Type B pancreatic cell (in vitro differentiated cells): Measurements from ENCODE around the gene ZNF750. TPM values are rescaled to one million over a fixed set of nuclear protein-coding genes. Genes with fewer than 3 reads are reported as not detected.
A peak's percentile ranks its signal among the peaks of the same experiment; 100 is the strongest.

Experiments
- DNase-seq: peaks from one replicate; pipeline ENCODE4 v3.0.0; 2021; ENCODE audit warnings: mixed read lengths; ENCODE audit not compliant: unreplicated experiment; ENCODE audit errors: extremely low spot score
- H3K27ac Mint-ChIP-seq: 2 replicates; pipeline ENCODE4 v1.8.0; 2021; ENCODE audit warnings: mild to moderate bottlenecking, mixed read lengths
- H3K27me3 Mint-ChIP-seq: 2 replicates; pipeline ENCODE4 v1.8.0; 2021; ENCODE audit warnings: mixed read lengths
- H3K36me3 Mint-ChIP-seq: 2 replicates; pipeline ENCODE4 v1.8.0; 2021; ENCODE audit warnings: mixed read lengths
- H3K4me1 Mint-ChIP-seq: one replicate; pipeline ENCODE4 v1.8.0; 2021; ENCODE audit warnings: mixed read lengths; ENCODE audit not compliant: unreplicated experiment
- H3K4me3 Mint-ChIP-seq: 2 replicates; pipeline ENCODE4 v1.8.0; 2021; ENCODE audit warnings: mild to moderate bottlenecking, mixed read lengths
- H3K9me3 Mint-ChIP-seq: 2 replicates; pipeline ENCODE4 v1.8.0; 2021; ENCODE audit warnings: mixed read lengths
- CTCF ChIP-seq: fragments of 200-600 bp; sonication (generic); conservative IDR thresholded peaks from 2 replicates; pipeline ENCODE4 v1.5.0; 2021; ENCODE audit warnings: antibody characterized with exemption, mild to moderate bottlenecking
- total RNA-seq: library from RNA; stranded (reverse); gene quantifications from 2 replicates; pipeline ENCODE4 v1.2.1, GENCODE V29; 2021; ENCODE audit warnings: low replicate concordance

The ZNF750 gene
- total RNA-seq, 1 donor from 2014 or later, result 10.3 TPM

- Mint-ChIP-seq H3K9me3 (no peaks in the 10 kb centered on the region), H3K4me1 (no peaks in the 10 kb centered on the region), H3K27ac (no peak overlapping the region), H3K36me3 (peaks cover 36% of the 10 kb centered on the region), H3K27me3 (no peaks in the 10 kb centered on the region), H3K4me3 (no peak overlapping the region)
- TF ChIP-seq CTCF, result no peak
- DNase-seq, result no peak
These were observed 25.0 kb downstream of the ZNF750 start for GRCh38 chr17:82814834-82815233.

- peaks cover 31% of the 10 kb centered on the region for H3K36me3 Mint-ChIP-seq
- TF ChIP-seq CTCF, result no peak
- no peak for DNase-seq
- no peaks in the 10 kb centered on the region for H3K9me3 Mint-ChIP-seq
- no peaks in the 10 kb centered on the region for H3K27me3 Mint-ChIP-seq
- H3K27ac Mint-ChIP-seq, result peak overlapping the region; percentile 59
- H3K4me3 Mint-ChIP-seq, result no peak overlapping the region
- H3K4me1 Mint-ChIP-seq, result no peaks in the 10 kb centered on the region
These were observed 26.3 kb downstream of the ZNF750 start for GRCh38 chr17:82813299-82814051.

DNA sequence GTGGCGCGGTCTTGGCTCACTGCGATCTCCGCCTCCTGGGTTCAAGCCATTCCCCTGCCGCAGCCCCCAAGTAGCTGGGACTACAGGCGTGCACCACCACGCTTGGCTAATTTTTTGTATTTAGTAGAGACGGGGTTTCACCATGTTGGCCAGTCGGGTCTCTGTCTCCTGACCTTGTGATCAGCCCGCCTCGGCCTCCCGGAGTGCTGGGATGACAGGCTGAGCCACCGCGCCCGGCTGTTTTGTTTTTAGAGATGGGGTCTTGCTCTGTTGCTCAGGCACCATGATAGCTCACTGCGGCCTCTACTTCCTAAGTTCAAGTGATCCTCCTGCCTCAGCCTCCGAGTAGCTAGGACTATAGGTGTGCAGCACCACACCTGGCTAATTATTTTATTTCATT, 27.2 kb downstream of the ZNF750 start:
- Mint-ChIP-seq H3K4me1 (no peaks in the 10 kb centered on the region), H3K27me3 (no peaks in the 10 kb centered on the region), H3K36me3 (peaks cover 22% of the 10 kb centered on the region), H3K27ac (no peak overlapping the region), H3K4me3 (no peak overlapping the region), H3K9me3 (no peaks in the 10 kb centered on the region)
- no peak for TF ChIP-seq CTCF
- DNase-seq, result no peak

- TF ChIP-seq CTCF, result no peak
- H3K27me3 Mint-ChIP-seq, result no peaks in the 10 kb centered on the region
- peaks cover 20% of the 10 kb centered on the region for H3K36me3 Mint-ChIP-seq
- no peak overlapping the region for H3K4me3 Mint-ChIP-seq
- no peaks in the 10 kb centered on the region for H3K4me1 Mint-ChIP-seq
- DNase-seq, result no peak
- no peaks in the 10 kb centered on the region for H3K9me3 Mint-ChIP-seq
- no peak overlapping the region for H3K27ac Mint-ChIP-seq
These were observed 27.8 kb downstream of the ZNF750 start for GRCh38 chr17:82812058-82812457.

- Mint-ChIP-seq H3K9me3 (no peaks in the 10 kb centered on the region), H3K27ac (no peak overlapping the region), H3K4me1 (no peaks in the 10 kb centered on the region), H3K36me3 (peaks cover 14% of the 10 kb centered on the region), H3K27me3 (no peaks in the 10 kb centered on the region), H3K4me3 (no peak overlapping the region)
- no peak for DNase-seq
- TF ChIP-seq CTCF, result no peak
These were observed 29.0 kb downstream of the ZNF750 start for GRCh38 chr17:82810644-82811430.
